ENCODE results near the gene SENP1. TPM values are rescaled to one million over a fixed set of nuclear protein-coding genes. Genes with fewer than 3 reads are reported as not detected.

Gene SENP1
- total RNA-seq, 4 donors from 2014 or later = 14.3 to 19.4 (median 17.3) TPM

GRCh38 chr12:48036818-48037217 lies 69.1 kb downstream of the SENP1 start:
- TF ChIP-seq CTCF (IDR thresholded peaks at IDR 0.05) (no peak), POLR2A (IDR thresholded peaks at IDR 0.05) (no peak)
- 93 to 96% methylated on average over 4 of the region's 4 CpGs for WGBS, 2 donors
- intact Hi-C loops (cut with DNase I; ENCODE audit: low total_unique reads) = no loop called here
- H3K4me3 ChIP-seq (ENCODE audit: low read depth, poor library complexity, severe bottlenecking) = no peak overlapping the region
- no peak for DNase-seq (ENCODE audit: low spot score in 2 of 2)

GRCh38 chr12:48034835-48035805 lies 70.8 kb downstream of the SENP1 start:
- no peak for DNase-seq (ENCODE audit: low spot score in 2 of 2)
- WGBS, 2 donors = 89 to 91% methylated on average over 8 of the region's 8 CpGs
- intact Hi-C loops (cut with DNase I; ENCODE audit: low total_unique reads) = no loop called here

GRCh38 chr12:48033451-48033850 lies 72.4 kb downstream of the SENP1 start:
- TF ChIP-seq POLR2A (IDR thresholded peaks at IDR 0.05) (no peak), CTCF (IDR thresholded peaks at IDR 0.05) (no peak)
- 83 to 95% methylated on average over 1 of the region's 1 CpG for WGBS, 2 donors
- DNase-seq (ENCODE audit: low spot score in 2 of 2) = peak in 1 of 2 donors; percentile 48
- H3K4me3 ChIP-seq (ENCODE audit: low read depth, poor library complexity, severe bottlenecking) = no peak overlapping the region
- intact Hi-C loops (cut with DNase I; ENCODE audit: low total_unique reads) = no loop called here

More at GRCh38 chr12:48034835-48035805, 70.8 kb downstream of the SENP1 start:
- no peak for TF ChIP-seq POLR2A (IDR thresholded peaks at IDR 0.05)
- TF ChIP-seq CTCF (IDR thresholded peaks at IDR 0.05) = no peak
- H3K4me3 ChIP-seq (ENCODE audit: low read depth, poor library complexity, severe bottlenecking) = no peak overlapping the region

- no peak for TF ChIP-seq POLR2A (IDR thresholded peaks at IDR 0.05)
- no peak for TF ChIP-seq CTCF (IDR thresholded peaks at IDR 0.05)
- intact Hi-C loops (cut with DNase I; ENCODE audit: low total_unique reads) = no loop called here
- no peak overlapping the region for H3K4me3 ChIP-seq (ENCODE audit: low read depth, poor library complexity, severe bottlenecking)
- DNase-seq (ENCODE audit: low spot score in 2 of 2) = peak in 1 of 2 donors; percentile 32
- WGBS, 2 donors = 100% methylated on average over 1 of the region's 1 CpG
These were observed 73.3 kb downstream of the SENP1 start for GRCh38 chr12:48032597-48032996.

GRCh38 chr12:48031135-48031960 lies 74.5 kb downstream of the SENP1 start:
- WGBS, 2 donors = 88 to 92% methylated on average over 12 of the region's 12 CpGs
- DNase-seq (ENCODE audit: low spot score in 2 of 2) = peak in 1 of 2 donors; percentile 68

More at GRCh38 chr12:48031135-48031960, 74.5 kb downstream of the SENP1 start:
- intact Hi-C loops (cut with DNase I; ENCODE audit: low total_unique reads) = no loop called here
- no peak overlapping the region for H3K4me3 ChIP-seq (ENCODE audit: low read depth, poor library complexity, severe bottlenecking)
- TF ChIP-seq CTCF (IDR thresholded peaks at IDR 0.05) (no peak), POLR2A (IDR thresholded peaks at IDR 0.05) (no peak)
